Measurements from ENCODE around the gene PLTP.

Gene PLTP

DNA sequence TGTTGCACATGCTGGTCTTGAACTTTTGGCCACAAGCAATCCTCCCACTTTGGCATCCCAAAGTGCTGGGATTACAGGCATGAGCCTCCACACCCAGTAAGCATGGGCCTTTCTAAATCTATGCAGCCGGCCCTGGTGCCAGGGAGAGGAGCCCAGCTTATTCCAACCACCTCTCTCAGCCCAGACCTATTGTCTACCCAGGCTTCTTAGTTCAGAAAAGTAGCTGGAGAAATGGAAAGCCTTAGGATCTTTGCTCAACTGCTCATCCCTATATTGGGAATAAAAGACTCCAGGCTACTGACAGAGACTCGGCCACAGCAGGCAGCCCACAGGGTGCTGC, 14.7 kb upstream of the PLTP start:
- no peak for DNase-seq (ENCODE audit: low spot score)

DNA sequence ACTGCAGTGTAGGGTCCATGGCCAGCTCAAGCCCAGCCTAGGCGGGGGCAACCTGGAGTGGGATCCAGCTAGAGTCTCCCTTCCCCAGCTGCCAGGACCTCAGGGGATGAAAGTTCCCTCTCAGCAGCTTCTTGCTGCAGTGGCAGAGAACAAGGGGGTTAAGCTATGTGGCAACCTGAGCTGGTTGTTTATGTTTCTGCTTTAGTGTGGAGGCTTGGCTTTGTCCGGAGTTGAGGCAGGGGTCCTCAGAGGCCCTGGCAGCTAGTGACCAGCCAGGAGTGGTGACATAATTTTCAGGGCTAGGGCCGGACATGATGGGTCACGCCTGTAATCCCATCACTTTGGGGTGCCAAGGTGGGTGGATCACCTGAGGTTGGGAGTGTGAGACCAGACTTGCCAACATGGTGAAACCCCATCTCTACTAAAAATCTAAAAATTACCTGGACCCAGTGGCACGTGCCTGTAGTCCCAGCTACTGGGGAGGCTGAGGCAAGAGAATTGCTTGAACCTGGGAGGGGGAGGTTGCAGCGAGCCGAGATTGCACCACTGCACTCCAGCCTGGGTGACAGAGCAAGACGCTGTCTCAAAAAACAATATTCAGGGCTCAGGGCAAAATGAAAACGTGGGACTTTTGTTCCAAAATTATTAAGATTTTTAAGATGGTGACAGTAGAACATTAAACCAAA, 14.0 kb upstream of the PLTP start:
- TF ChIP-seq, protein P1, sequence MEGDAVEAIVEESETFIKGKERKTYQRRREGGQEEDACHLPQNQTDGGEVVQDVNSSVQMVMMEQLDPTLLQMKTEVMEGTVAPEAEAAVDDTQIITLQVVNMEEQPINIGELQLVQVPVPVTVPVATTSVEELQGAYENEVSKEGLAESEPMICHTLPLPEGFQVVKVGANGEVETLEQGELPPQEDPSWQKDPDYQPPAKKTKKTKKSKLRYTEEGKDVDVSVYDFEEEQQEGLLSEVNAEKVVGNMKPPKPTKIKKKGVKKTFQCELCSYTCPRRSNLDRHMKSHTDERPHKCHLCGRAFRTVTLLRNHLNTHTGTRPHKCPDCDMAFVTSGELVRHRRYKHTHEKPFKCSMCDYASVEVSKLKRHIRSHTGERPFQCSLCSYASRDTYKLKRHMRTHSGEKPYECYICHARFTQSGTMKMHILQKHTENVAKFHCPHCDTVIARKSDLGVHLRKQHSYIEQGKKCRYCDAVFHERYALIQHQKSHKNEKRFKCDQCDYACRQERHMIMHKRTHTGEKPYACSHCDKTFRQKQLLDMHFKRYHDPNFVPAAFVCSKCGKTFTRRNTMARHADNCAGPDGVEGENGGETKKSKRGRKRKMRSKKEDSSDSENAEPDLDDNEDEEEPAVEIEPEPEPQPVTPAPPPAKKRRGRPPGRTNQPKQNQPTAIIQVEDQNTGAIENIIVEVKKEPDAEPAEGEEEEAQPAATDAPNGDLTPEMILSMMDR (IDR thresholded peaks at IDR 0.05; ENCODE audit: borderline replicate concordance, control extremely low read depth, extremely low read depth, insufficient read depth, missing control alignments), result no peak
- in situ Hi-C loops (cut with MboI; ENCODE audit: low sequenced_read_pairs, unreplicated experiment), result no loop called here
- DNase-seq (ENCODE audit: low spot score), result no peak

More for the DNA sequence above, 14.7 kb upstream of the PLTP start:
- TF ChIP-seq, protein P1 (IDR thresholded peaks at IDR 0.05; ENCODE audit: borderline replicate concordance, control extremely low read depth, extremely low read depth, insufficient read depth, missing control alignments), result no peak
- in situ Hi-C loops (cut with MboI; ENCODE audit: low sequenced_read_pairs, unreplicated experiment), result no loop called here

DNA sequence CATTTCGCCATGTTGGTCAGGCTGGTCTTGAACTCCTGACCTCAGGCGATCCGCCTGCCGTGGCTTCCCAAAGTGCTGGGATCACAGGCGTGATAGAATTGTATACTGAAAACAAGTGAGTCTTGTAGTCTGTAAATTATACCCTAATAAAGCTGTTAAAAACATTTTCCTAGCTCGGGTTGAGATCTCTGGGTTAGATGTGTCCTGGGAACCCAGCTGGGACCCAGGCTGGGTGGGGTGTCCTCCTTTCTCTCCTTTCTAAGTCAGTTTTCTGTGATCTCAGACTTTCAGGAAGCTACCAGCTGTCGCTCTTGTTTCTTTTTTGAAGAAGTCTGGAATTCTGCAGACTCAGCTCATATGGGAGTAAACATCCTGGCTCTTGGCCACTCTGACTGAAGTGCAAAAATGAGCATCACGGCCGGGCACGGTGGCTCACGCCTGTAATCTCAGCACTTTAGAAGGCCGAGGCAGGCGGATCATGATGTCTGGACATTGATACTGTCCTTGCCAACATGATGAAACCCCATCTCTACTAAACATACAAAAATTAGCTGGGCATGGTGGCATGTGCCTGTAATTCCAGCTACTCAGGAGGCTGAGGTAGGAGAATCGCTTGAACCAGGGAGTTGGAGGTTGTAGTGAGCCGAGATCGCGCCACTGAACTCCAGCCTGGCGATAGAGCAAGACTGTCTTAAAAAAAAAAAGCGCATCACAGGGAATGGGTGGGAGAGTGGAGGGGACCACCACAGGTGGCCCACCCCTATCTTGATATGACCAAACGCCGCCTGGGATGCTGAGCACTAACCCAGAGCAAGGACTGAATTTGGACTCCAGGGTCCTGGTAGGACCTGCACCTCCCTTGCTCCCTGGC, 12.7 kb upstream of the PLTP start:
- no peak for DNase-seq (ENCODE audit: low spot score)
- in situ Hi-C loops (cut with MboI; ENCODE audit: low sequenced_read_pairs, unreplicated experiment), result no loop called here
- TF ChIP-seq, protein P1 (IDR thresholded peaks at IDR 0.05; ENCODE audit: borderline replicate concordance, control extremely low read depth, extremely low read depth, insufficient read depth, missing control alignments), result no peak

DNA sequence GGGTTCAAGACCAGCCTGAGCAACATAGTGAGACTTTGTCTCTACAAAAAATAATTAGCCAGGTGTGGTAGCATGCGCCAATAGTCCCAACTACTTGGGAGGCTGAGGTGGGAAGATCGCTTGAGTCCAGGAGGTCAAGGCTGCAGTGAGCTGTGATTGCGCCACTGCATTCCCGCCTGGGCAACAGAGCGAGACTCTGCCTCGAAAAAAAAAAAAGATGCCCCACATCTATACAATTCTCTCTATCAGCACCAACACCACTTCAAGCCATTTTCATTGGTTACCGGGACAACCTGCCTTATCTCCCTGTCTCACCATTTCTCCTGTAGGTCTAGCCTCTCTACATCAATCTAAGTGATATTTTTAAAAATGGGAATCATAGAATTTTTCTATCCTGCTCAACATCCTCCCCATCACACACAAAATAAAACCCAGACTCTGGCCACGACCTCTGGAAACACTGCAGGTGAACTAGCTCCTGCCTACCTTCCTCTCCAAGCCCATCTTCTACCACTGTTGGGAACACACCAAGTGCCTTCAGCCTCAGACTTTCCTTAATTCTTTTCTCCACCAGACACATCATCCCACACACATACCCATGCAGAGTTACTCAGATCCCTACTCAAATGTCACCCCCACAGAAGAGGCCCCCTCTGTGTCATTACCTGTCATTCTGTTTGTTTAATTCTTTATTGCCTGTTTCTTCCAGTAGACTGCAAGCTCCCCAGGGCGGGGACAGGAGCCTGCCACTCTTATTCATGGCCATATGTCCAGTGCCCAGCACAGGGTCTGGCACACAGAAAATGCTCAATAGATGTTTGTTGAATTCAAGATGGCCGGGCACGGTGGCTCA, 9.6 kb upstream of the PLTP start:
- in situ Hi-C loops (cut with MboI; ENCODE audit: low sequenced_read_pairs, unreplicated experiment), result no loop called here
- DNase-seq (ENCODE audit: low spot score), result no peak
- TF ChIP-seq, protein P1 (IDR thresholded peaks at IDR 0.05; ENCODE audit: borderline replicate concordance, control extremely low read depth, extremely low read depth, insufficient read depth, missing control alignments), result no peak

DNA sequence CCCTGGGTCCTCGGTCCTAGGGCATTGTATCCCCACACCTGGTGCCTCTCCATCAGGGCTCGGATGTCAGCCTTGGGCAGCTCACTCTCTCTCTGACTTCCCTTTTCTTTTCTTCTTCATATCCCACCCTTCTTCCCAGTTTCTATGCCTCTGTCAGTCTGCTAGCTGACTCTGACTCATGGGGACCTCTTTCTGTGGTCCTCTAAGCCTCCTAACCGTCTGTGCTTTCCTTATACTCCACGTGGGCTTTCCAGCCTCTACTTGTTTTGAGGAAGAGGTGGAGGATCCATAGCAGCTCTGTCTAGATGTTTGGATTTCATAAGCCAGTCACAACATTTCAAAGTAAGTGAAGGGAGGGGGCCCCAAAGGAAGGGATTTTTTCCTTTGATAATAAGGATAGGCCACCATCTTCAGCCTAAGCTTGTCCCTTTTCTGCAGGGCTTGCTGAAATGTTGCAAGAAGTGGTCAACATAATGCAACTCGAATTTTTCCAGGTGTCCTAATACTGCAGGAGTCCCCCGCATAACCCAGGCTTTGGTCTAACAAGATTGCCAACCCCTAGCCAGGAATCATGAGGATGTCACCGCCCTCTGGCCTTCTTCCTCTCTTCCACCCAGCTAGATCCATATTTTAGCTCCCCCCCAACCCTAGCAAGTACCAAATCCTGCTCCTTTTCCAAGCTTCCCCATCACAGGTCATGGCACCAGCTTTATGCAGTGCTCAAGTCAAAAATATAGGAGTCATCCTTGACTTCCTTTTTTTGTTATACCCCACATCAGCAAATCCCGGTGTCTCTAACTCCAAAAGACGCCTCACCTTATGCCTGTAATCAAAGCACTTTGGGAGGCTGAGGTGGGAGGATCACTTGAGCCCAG, 8.7 kb upstream of the PLTP start:
- in situ Hi-C loops (cut with MboI; ENCODE audit: low sequenced_read_pairs, unreplicated experiment), result no loop called here
- DNase-seq (ENCODE audit: low spot score), result no peak
- TF ChIP-seq, protein P1 (IDR thresholded peaks at IDR 0.05; ENCODE audit: borderline replicate concordance, control extremely low read depth, extremely low read depth, insufficient read depth, missing control alignments), result no peak
